Right ventricle myocardium inferior (tissue), 1 donor: ENCODE data around the gene DNAAF1. TPM values are rescaled to one million over a fixed set of nuclear protein-coding genes. Genes with fewer than 3 reads are reported as not detected.

Source experiments
- ATAC-seq: fragments of 200-7000 bp; cut with Tn5 transposase; one replicate; pipeline ENCODE4 v1.9.1; 2020; ENCODE audit warnings: mild to moderate bottlenecking, moderate library complexity
- DNase-seq: peaks from one replicate; pipeline ENCODE4 v3.0.0; 2021; ENCODE audit errors: missing footprints
- intact Hi-C: fragments of 100-400 bp; cut with DNase I; formaldehyde crosslinking; loops from one replicate; pipeline ENCODE4 v1.11.0; 2022
- total RNA-seq: library from RNA; stranded (reverse); fragmentation: NEBNext Ultra II Directional; extraction: Animal tissue kit (Norgen Biotek cat#: 25700); gene quantifications from one replicate; pipeline ENCODE4 v1.2.1, GENCODE V29; 2021
- donor health status: DM: no; HTN: yes; CAD: no; lungs with severe emphysema.

Gene DNAAF1
- total RNA-seq, 1 donor from 2014 or later, result not detected

DNA sequence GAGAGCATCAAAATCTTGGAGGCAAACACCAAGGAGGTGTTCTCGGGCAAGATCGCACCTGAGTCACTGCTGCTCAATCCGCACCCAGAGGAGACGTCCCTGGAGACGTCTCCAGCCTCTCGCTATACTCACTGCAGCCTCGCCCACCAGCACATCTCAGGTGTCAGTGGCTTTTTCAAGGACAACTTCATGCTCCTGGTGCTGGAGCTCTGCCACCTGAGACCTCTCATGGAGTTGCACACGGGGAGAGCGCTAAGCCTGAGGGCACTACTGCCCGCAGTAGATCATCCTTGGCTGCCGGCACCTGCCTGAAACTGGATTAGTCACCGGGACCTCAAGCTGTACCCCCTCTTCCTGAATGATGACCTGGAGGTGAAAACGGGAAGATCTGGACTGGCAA, 25.7 kb upstream of the DNAAF1 start:
- intact Hi-C loops, result no loop called here
- no peak for DNase-seq
- ATAC-seq, result no peak

- ATAC-seq (no peak), DNase-seq (no peak)
- intact Hi-C loops, result no loop called here
Observed at GRCh38 chr16:84120023-84120422, 25.1 kb upstream of the DNAAF1 start.

GRCh38 chr16:84121007-84121406, 24.1 kb upstream of the DNAAF1 start:
- intact Hi-C loops, result no loop called here
- no peak for ATAC-seq

GRCh38 chr16:84124257-84125073, 20.6 kb upstream of the DNAAF1 start:
- intact Hi-C loops, result no loop called here

More at GRCh38 chr16:84121007-84121406, 24.1 kb upstream of the DNAAF1 start:
- DNase-seq, result no peak

GRCh38 chr16:84131117-84131516, 14.0 kb upstream of the DNAAF1 start:
- intact Hi-C loops, result no loop called here
- no peak for ATAC-seq

More at GRCh38 chr16:84124257-84125073, 20.6 kb upstream of the DNAAF1 start:
- no peak for DNase-seq
- ATAC-seq, result no peak

GRCh38 chr16:84132527-84133285, 12.4 kb upstream of the DNAAF1 start:
- ATAC-seq (no peak), DNase-seq (no peak)
- intact Hi-C loops, result no loop called here

More at GRCh38 chr16:84131117-84131516, 14.0 kb upstream of the DNAAF1 start:
- no peak for DNase-seq

- ATAC-seq (no peak), DNase-seq (no peak)
- intact Hi-C loops, result loop anchor here (5.0 kb wide), 1 partner anchor 49 kb away; no protein-coding TSS in a partner anchor
Observed at GRCh38 chr16:84136331-84137125, 8.6 kb upstream of the DNAAF1 start.

DNA sequence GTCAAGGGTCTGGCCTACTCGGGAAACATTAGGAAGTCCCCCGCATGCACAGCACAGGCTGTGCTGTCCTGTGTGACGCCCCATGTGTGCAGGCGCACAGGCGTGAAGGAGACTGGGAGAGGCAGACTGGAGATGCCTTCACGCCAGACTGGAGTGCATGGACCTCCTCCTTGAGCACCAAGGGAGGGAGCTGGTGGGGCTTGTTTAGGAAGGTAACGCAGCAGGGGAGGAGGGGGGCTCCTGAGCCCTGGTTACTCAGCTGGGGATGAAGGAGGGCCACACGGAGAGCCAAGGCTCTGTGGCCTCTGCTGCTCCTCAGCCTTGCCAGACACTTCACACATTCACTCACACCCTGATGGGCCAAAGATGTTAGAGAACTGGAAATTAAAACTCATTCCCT, 7.8 kb upstream of the DNAAF1 start:
- DNase-seq, result no peak
- ATAC-seq, result no peak
- intact Hi-C loops, result loop anchor here (5.0 kb wide), 1 partner anchor 50 kb away; no protein-coding TSS in a partner anchor

GRCh38 chr16:84137769-84138357, 7.2 kb upstream of the DNAAF1 start:
- intact Hi-C loops, result loop anchor here (2.0 to 5.0 kb wide), 2 partner anchors 21 to 51 kb away; partner anchors contain the start of gene MBTPS1

DNA sequence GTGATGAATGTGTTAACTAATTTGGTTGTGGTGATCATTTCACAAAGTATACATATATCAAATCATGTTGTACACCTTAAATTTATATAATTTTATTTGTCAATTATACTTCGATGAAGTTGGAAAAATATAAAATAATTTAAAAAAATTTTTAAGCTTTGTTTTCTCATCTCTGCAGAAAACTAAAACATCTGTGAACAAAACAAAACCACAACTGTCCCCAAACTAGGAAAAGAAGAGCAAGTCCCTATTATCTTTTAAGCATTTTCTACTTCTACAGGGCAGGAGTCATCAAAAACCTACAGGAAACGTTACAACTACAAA, 6.6 kb upstream of the DNAAF1 start:
- ATAC-seq (no peak), DNase-seq (no peak)
- intact Hi-C loops, result loop anchor here (2.0 to 5.0 kb wide), 2 partner anchors 22 to 51 kb away; partner anchors contain the start of gene MBTPS1

More at GRCh38 chr16:84137769-84138357, 7.2 kb upstream of the DNAAF1 start:
- DNase-seq, result no peak
- ATAC-seq, result no peak

GRCh38 chr16:84138824-84139627, 6.1 kb upstream of the DNAAF1 start:
- DNase-seq, result no peak
- intact Hi-C loops, result loop anchor here (2.0 to 5.0 kb wide), 2 partner anchors 22 to 52 kb away; partner anchors contain the start of gene MBTPS1
- ATAC-seq, result peak; percentile 82

GRCh38 chr16:84139628-84140258, 5.4 kb upstream of the DNAAF1 start:
- intact Hi-C loops, result loop anchor here (2.0 to 5.0 kb wide), 2 partner anchors 23 to 52 kb away; partner anchors contain the start of gene MBTPS1
- DNase-seq, result no peak
- ATAC-seq, result no peak

DNA sequence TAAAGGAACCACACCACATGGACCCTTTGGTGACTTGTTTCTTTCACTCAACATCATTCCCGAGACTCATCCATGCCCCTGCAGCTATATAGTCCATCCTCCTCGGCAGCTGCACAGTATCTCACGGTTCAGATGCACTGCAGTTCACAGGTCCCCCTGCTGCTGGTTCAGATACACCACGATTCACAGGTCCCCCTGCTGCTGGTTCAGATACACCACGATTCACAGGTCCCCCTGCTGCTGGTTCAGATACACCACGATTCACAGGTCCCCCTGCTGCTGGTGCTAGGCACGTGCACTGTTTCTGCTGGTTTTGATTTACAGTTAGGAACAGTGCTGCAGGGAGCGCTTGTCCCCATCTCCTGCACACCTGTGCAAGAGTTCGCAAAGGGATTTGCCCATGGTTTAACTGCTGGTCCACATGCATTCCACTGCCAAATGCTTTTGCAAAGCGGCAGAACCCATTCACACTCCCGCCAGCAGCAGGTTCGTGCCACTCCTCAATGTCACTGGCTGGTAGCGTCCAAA, 3.9 kb upstream of the DNAAF1 start:
- ATAC-seq (no peak), DNase-seq (no peak)
- intact Hi-C loops, result no loop called here

DNA sequence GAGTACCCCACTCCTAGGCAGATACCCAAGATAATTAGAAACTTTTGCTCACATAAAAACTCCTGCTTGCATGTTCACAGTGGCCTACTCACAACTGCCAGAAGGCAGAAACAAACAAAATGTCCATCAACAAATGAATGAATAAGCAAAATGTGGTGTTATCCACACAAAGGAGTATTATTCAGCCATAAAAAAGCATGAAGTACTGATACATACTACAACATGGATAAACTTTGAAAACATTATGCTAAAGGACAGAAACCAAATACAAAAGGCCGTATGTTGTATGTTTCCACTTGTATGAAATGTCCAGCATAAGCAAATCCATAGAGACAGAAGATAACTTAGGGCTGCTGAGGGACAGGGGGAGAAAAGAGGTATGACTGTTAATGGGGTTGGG, 2.0 kb upstream of the DNAAF1 start:
- DNase-seq (no peak), ATAC-seq (no peak)
- intact Hi-C loops, result no loop called here

GRCh38 chr16:84143784-84144199, 1.3 kb upstream of the DNAAF1 start:
- intact Hi-C loops, result loop anchor here (2.0 kb wide), 1 partner anchor 33 kb away; no protein-coding TSS in a partner anchor
- no peak for ATAC-seq

GRCh38 chr16:84144209-84144858, 774 bp upstream of the DNAAF1 start:
- intact Hi-C loops, result loop anchor here (2.0 kb wide), 1 partner anchor 32 kb away; no protein-coding TSS in a partner anchor
- ATAC-seq (peak; percentile 27), DNase-seq (peak; percentile 78)

More at GRCh38 chr16:84143784-84144199, 1.3 kb upstream of the DNAAF1 start:
- DNase-seq, result no peak
